Neuronal stem cell (in vitro differentiated cells): Measurements from ENCODE around the gene PGLYRP3.

Source experiments
- DNase-seq: peaks from one replicate; pipeline ENCODE4 v3.0.0-alpha.2; 2013; ENCODE audit warnings: low spot score
- H2AFZ ChIP-seq: one replicate; pipeline ENCODE4 v1.6.1; 2013; ENCODE audit warnings: mild to moderate bottlenecking, low read length, inconsistent platforms
- H2AK5ac ChIP-seq: 2 replicates; pipeline ENCODE4 v1.6.1; 2013; ENCODE audit warnings: low read depth, mild to moderate bottlenecking, inconsistent platforms, low read length, moderate library complexity, mixed read lengths
- H2BK120ac ChIP-seq: 2 replicates; pipeline ENCODE4 v1.6.1; 2013; ENCODE audit warnings: low read depth, mild to moderate bottlenecking, inconsistent platforms, low read length, moderate library complexity, mixed read lengths
- H2BK12ac ChIP-seq: one replicate; pipeline ENCODE4 v1.6.1; 2013; ENCODE audit warnings: low read length, inconsistent platforms
- H2BK15ac ChIP-seq: 2 replicates; pipeline ENCODE4 v1.6.1; 2013; ENCODE audit warnings: mild to moderate bottlenecking, low read length, inconsistent platforms, mixed read lengths
- H2BK5ac ChIP-seq: one replicate; pipeline ENCODE4 v1.6.1; 2013; ENCODE audit warnings: inconsistent platforms, mild to moderate bottlenecking, low read length, moderate library complexity
- H3K14ac ChIP-seq: one replicate; pipeline ENCODE4 v1.6.1; 2013; ENCODE audit warnings: low read length, inconsistent platforms
- H3K18ac ChIP-seq: 2 replicates; pipeline ENCODE4 v1.6.1; 2013; ENCODE audit warnings: low read length, inconsistent platforms
- H3K23ac ChIP-seq: 2 replicates; pipeline ENCODE4 v1.6.1; 2013; ENCODE audit warnings: low read depth, mild to moderate bottlenecking, mixed read lengths, low read length, inconsistent platforms; ENCODE audit not compliant: poor library complexity
- H3K27ac ChIP-seq: replicated peaks from 3 replicates; pipeline ENCODE4 v1.5.1; 2013; ENCODE audit warnings: low read length, inconsistent platforms
- H3K27me3 ChIP-seq, 3 experiments: 2 replicates each; pipeline ENCODE4 v1.6.1; 2013; ENCODE audit warnings: low read length in 3 of 3, mild to moderate bottlenecking in 2 of 3, inconsistent platforms in 1 of 3, low read depth in 1 of 3, mixed read lengths in 1 of 3, moderate library complexity in 1 of 3; ENCODE audit not compliant: control insufficient read depth in 3 of 3, insufficient read depth in 3 of 3
- H3K36me3 ChIP-seq, 2 donors: replicated peaks in 1 of 2; 2 replicates each; pipeline ENCODE4 v1.6.1; 2013; ENCODE audit warnings: low read length in 2 of 2; ENCODE audit not compliant: control insufficient read depth in 2 of 2, insufficient read depth in 2 of 2
- H3K4ac ChIP-seq: 2 replicates; pipeline ENCODE4 v1.6.1; 2013; ENCODE audit warnings: inconsistent platforms, mild to moderate bottlenecking, low read length, moderate library complexity
- H3K4me1 ChIP-seq, 2 donors: 1 replicate in 1 of 2; 2 replicates in 1 of 2; pipeline ENCODE4 v1.6.1; 2013; ENCODE audit warnings: low read length in 2 of 2, low read depth in 1 of 2; ENCODE audit not compliant: control insufficient read depth in 2 of 2, insufficient read depth in 1 of 2
- H3K4me2 ChIP-seq: one replicate; pipeline ENCODE4 v1.6.1; 2013; ENCODE audit warnings: mild to moderate bottlenecking, low read length, inconsistent platforms; ENCODE audit not compliant: insufficient read depth, poor library complexity, severe bottlenecking
- H3K4me3 ChIP-seq, 2 donors: 2 replicates each; pipeline ENCODE4 v1.5.1; 2013; ENCODE audit warnings: low read length in 2 of 2, mild to moderate bottlenecking in 2 of 2, inconsistent platforms in 1 of 2, moderate library complexity in 1 of 2
- H3K79me1 ChIP-seq: one replicate; pipeline ENCODE4 v1.6.1; 2013; ENCODE audit warnings: low read depth, mild to moderate bottlenecking, inconsistent platforms, low read length, moderate library complexity
- H3K9ac ChIP-seq: one replicate; pipeline ENCODE4 v1.6.1; 2013; ENCODE audit warnings: mild to moderate bottlenecking, low read depth, low read length, inconsistent platforms; ENCODE audit not compliant: poor library complexity
- H3K9me3 ChIP-seq, 2 donors: replicated peaks in 1 of 2; 2 replicates each; pipeline versions ENCODE3 to v1.6.1; 2013; ENCODE audit warnings: low read length in 2 of 2, mild to moderate bottlenecking in 2 of 2, inconsistent platforms in 1 of 2, low read depth in 1 of 2, mixed read lengths in 1 of 2, moderate library complexity in 1 of 2; ENCODE audit not compliant: control insufficient read depth in 2 of 2, insufficient read depth in 1 of 2
- H4K8ac ChIP-seq: one replicate; pipeline ENCODE4 v1.6.1; 2013; ENCODE audit warnings: low read depth, mild to moderate bottlenecking, inconsistent platforms, low read length, moderate library complexity
- H4K91ac ChIP-seq: one replicate; pipeline ENCODE4 v1.6.1; 2013; ENCODE audit warnings: low read length, low read depth, mild to moderate bottlenecking, inconsistent platforms; ENCODE audit not compliant: poor library complexity
- WGBS, 2 donors: extraction: QIAGEN DNeasy Blood & Tissue Kit; methylation state at CpG; one replicate each; pipeline ENCODE4 v1.1.7; 2013; ENCODE audit warnings: missing lambda C conversion rate in 2 of 2, mixed read lengths in 1 of 2; ENCODE audit not compliant: insufficient read length in 2 of 2, insufficient replicate concordance in 1 of 2; ENCODE audit errors: extremely low coverage in 2 of 2; 5-methylcytosine and 5-hydroxymethylcytosine counted together

PGLYRP3 gene

GRCh38 chr1:153355445-153356071 lies 42.8 kb upstream of the PGLYRP3 start:
- Histone ChIP-seq H2BK12ac (no peak overlapping the region), H2AK5ac (no peak overlapping the region), H3K4me2 (no peak overlapping the region), H4K91ac (no peak overlapping the region), H3K27me3 (peaks cover 0 to 29% (median 0%) of the 10 kb centered on the region in 3 experiments), H3K4me1 (no peaks in the 10 kb centered on the region), H3K36me3 (no peaks in the 10 kb centered on the region), H3K9ac (no peak overlapping the region), H2AFZ (no peak overlapping the region), H3K23ac (no peak overlapping the region), H2BK15ac (no peak overlapping the region), H3K4ac (no peak overlapping the region), H3K18ac (no peak overlapping the region), H2BK5ac (no peak overlapping the region), H3K9me3 (no peaks in the 10 kb centered on the region), H3K27ac (no peak overlapping the region), H3K4me3 (peak overlapping the region in 1 of 2 donors; percentile 46), H4K8ac (no peak overlapping the region), H2BK120ac (no peak overlapping the region), H3K79me1 (no peaks in the 10 kb centered on the region), H3K14ac (no peak overlapping the region)
- WGBS, 2 donors = no CpG with 5 or more reads among the region's 10 CpGs
- DNase-seq = no peak

- Histone ChIP-seq H2AK5ac (no peak overlapping the region), H3K9ac (no peak overlapping the region), H3K36me3 (no peaks in the 10 kb centered on the region), H3K4me1 (no peaks in the 10 kb centered on the region), H3K9me3 (no peaks in the 10 kb centered on the region), H3K23ac (no peak overlapping the region), H2BK120ac (no peak overlapping the region), H3K4ac (no peak overlapping the region), H3K4me3 (no peak overlapping the region), H2BK15ac (no peak overlapping the region), H3K14ac (no peak overlapping the region), H2AFZ (no peak overlapping the region), H3K4me2 (no peak overlapping the region), H2BK5ac (no peak overlapping the region), H3K27me3 (peaks cover 0 to 30% (median 0%) of the 10 kb centered on the region in 3 experiments), H3K27ac (no peak overlapping the region), H4K8ac (no peak overlapping the region), H3K79me1 (no peaks in the 10 kb centered on the region), H2BK12ac (no peak overlapping the region), H4K91ac (no peak overlapping the region), H3K18ac (no peak overlapping the region)
- no peak for DNase-seq
- WGBS, 2 donors = no CpG with 5 or more reads among the region's 8 CpGs
Observed at GRCh38 chr1:153354515-153355193, 41.9 kb upstream of the PGLYRP3 start.

- no peaks in the 10 kb centered on the region for H3K4me1 ChIP-seq
- H3K4me2 ChIP-seq = no peak overlapping the region
- H2AFZ ChIP-seq = no peak overlapping the region
- no peak for DNase-seq
- no peak overlapping the region for H3K18ac ChIP-seq
- H3K14ac ChIP-seq = no peak overlapping the region
- no peaks in the 10 kb centered on the region for H3K79me1 ChIP-seq
- no peak overlapping the region for H2BK15ac ChIP-seq
- H2AK5ac ChIP-seq = no peak overlapping the region
- H3K9me3 ChIP-seq = no peaks in the 10 kb centered on the region
- no CpG with 5 or more reads among the region's 7 CpGs for WGBS, 2 donors
- H2BK120ac ChIP-seq = no peak overlapping the region
- H2BK5ac ChIP-seq = no peak overlapping the region
- H3K4ac ChIP-seq = no peak overlapping the region
- H3K23ac ChIP-seq = no peak overlapping the region
- H2BK12ac ChIP-seq = no peak overlapping the region
- H4K8ac ChIP-seq = no peak overlapping the region
- H3K9ac ChIP-seq = no peak overlapping the region
- H3K4me3 ChIP-seq = no peak overlapping the region
- H4K91ac ChIP-seq = no peak overlapping the region
- no peak overlapping the region for H3K27ac ChIP-seq
- H3K36me3 ChIP-seq = no peaks in the 10 kb centered on the region
- peaks cover 0 to 21% (median 0%) of the 10 kb centered on the region in 3 experiments for H3K27me3 ChIP-seq
Observed at GRCh38 chr1:153353226-153353947, 40.6 kb upstream of the PGLYRP3 start.

DNA sequence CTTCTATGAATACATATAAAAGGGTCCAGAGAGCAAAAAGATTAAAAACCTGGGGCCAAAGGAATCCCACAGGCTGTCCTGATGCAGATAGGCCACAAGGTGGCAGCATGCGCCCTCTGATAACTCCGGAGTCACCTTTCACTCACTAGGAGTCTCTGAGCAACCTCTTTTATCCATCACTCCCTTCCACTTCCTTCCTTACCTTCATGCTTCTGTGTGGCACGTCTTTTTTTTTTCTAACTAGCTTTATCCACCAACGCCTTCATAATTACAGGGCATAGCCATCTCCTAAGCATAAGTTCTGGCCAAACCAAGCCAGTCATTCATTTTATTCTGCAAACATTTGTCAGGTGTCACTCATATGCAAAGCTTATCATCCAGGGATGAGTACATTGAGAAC lies 39.8 kb upstream of the PGLYRP3 start:
- no peaks in the 10 kb centered on the region for H3K4me1 ChIP-seq
- no peak overlapping the region for H2BK5ac ChIP-seq
- H3K36me3 ChIP-seq = no peaks in the 10 kb centered on the region
- peak; percentile 52 for DNase-seq
- no peak overlapping the region for H2BK15ac ChIP-seq
- H3K4ac ChIP-seq = no peak overlapping the region
- no peak overlapping the region for H3K14ac ChIP-seq
- H3K9me3 ChIP-seq = no peaks in the 10 kb centered on the region
- no peak overlapping the region for H3K9ac ChIP-seq
- no peak overlapping the region for H2AK5ac ChIP-seq
- H3K27ac ChIP-seq = no peak overlapping the region
- H2BK120ac ChIP-seq = no peak overlapping the region
- H4K8ac ChIP-seq = no peak overlapping the region
- WGBS, 2 donors = no CpG with 5 or more reads among the region's 4 CpGs
- H3K27me3 ChIP-seq = peaks cover 0 to 12% (median 0%) of the 10 kb centered on the region in 3 experiments
- no peak overlapping the region for H2AFZ ChIP-seq
- no peak overlapping the region for H3K4me3 ChIP-seq
- H3K23ac ChIP-seq = no peak overlapping the region
- H3K4me2 ChIP-seq = no peak overlapping the region
- no peaks in the 10 kb centered on the region for H3K79me1 ChIP-seq
- no peak overlapping the region for H2BK12ac ChIP-seq
- H3K18ac ChIP-seq = no peak overlapping the region
- H4K91ac ChIP-seq = no peak overlapping the region
